Measurements from ENCODE around the gene TMF1. TPM values are rescaled to one million over a fixed set of nuclear protein-coding genes. Genes with fewer than 3 reads are reported as not detected.

Gene TMF1
- total RNA-seq, 1 donor from 2014 or later, result 37.7 TPM

DNA sequence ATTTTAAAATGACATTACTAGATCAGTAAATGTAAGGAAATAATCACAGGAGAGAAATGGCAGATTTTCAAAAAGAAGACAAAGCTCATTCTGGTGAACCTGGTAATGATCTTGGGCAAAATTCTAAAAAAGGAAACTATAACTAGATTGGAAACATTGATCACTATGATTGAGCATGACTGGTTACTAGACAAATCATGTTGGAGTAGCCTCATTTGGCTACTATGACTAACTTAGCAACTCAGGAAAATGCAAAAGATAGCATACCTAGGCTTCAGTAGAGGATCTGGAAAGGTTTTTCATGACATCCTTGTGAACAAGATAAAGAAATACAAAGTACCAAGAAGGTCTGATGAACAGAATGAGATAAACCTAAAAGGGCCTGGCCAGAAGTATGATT lies 7.6 kb upstream of the TMF1 start:
- Mint-ChIP-seq H3K27me3 (ENCODE audit: low read depth) (no peaks in the 10 kb centered on the region), H3K9me3 (ENCODE audit: low read depth) (no peaks in the 10 kb centered on the region), H3K4me3 (ENCODE audit: unreplicated experiment) (no peak overlapping the region), H3K27ac (ENCODE audit: unreplicated experiment) (no peak overlapping the region), H3K36me3 (ENCODE audit: low read depth) (peaks cover 25% of the 10 kb centered on the region), H3K4me1 (ENCODE audit: low read depth) (peaks cover 8% of the 10 kb centered on the region)
- no peak for DNase-seq (ENCODE audit: low spot score)
- TF ChIP-seq, protein P1, sequence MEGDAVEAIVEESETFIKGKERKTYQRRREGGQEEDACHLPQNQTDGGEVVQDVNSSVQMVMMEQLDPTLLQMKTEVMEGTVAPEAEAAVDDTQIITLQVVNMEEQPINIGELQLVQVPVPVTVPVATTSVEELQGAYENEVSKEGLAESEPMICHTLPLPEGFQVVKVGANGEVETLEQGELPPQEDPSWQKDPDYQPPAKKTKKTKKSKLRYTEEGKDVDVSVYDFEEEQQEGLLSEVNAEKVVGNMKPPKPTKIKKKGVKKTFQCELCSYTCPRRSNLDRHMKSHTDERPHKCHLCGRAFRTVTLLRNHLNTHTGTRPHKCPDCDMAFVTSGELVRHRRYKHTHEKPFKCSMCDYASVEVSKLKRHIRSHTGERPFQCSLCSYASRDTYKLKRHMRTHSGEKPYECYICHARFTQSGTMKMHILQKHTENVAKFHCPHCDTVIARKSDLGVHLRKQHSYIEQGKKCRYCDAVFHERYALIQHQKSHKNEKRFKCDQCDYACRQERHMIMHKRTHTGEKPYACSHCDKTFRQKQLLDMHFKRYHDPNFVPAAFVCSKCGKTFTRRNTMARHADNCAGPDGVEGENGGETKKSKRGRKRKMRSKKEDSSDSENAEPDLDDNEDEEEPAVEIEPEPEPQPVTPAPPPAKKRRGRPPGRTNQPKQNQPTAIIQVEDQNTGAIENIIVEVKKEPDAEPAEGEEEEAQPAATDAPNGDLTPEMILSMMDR (IDR thresholded peaks at IDR 0.05), result no peak

DNA sequence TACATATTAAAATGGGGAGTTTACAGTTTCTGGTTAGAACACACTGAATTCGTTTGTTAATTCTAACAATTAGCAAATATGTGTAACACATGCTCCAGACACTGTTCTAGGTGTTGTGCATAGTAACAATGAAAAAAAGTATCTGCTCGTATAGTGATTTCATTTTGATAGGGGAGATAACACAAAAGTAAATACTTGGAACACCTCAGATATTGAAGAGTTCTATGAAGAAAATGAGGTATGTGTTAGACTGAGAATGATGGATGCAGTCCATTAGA lies 6.8 kb upstream of the TMF1 start:
- peaks cover 25% of the 10 kb centered on the region for H3K36me3 Mint-ChIP-seq (ENCODE audit: low read depth)
- TF ChIP-seq, protein P1 (IDR thresholded peaks at IDR 0.05), result no peak
- no peaks in the 10 kb centered on the region for H3K4me1 Mint-ChIP-seq (ENCODE audit: low read depth)

DNA sequence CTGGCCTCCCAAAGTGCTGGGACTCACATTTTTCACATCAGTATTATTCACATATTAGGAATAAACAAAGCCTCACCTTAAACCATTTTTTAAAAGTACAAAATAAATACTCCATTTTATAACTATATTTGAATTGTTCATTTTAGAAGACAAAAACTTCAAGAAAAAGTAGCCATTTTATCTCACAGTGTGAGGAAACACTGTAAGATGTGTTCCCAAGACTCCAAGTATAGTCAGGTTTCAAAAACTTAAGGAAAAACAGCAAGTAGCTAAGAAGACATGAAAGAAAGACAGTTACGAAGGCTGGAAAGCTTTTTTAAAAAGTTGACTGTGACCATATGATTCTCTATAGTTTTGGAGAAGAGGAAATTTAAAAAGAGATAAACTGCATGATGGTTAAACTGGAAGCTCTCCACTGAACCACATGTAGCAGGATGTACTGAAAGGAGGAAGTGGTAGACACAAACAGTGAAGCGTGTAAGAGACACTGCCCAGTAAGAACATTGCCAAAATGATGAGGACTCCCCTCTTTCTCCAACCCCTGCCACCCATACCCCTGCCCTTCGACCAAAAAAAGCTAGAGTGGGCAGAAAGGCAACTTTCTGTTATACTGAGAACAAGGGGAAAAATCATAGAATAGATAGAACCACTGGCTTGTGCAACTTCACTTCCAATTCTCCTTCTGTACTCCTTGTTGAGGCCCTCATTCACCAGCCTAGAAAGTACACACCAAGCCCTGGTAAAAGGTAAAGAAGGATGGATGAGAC lies 6.2 kb upstream of the TMF1 start:
- no peaks in the 10 kb centered on the region for H3K9me3 Mint-ChIP-seq (ENCODE audit: low read depth)
- H3K4me1 Mint-ChIP-seq (ENCODE audit: low read depth), result no peaks in the 10 kb centered on the region
- no peak for DNase-seq (ENCODE audit: low spot score)
- H3K27ac Mint-ChIP-seq (ENCODE audit: unreplicated experiment), result no peak overlapping the region
- H3K36me3 Mint-ChIP-seq (ENCODE audit: low read depth), result peaks cover 24% of the 10 kb centered on the region
- no peak overlapping the region for H3K4me3 Mint-ChIP-seq (ENCODE audit: unreplicated experiment)
- no peaks in the 10 kb centered on the region for H3K27me3 Mint-ChIP-seq (ENCODE audit: low read depth)
- TF ChIP-seq, protein P1 (IDR thresholded peaks at IDR 0.05), result no peak

More for the DNA sequence above, 6.8 kb upstream of the TMF1 start:
- no peak for DNase-seq (ENCODE audit: low spot score)
- no peak overlapping the region for H3K27ac Mint-ChIP-seq (ENCODE audit: unreplicated experiment)
- H3K9me3 Mint-ChIP-seq (ENCODE audit: low read depth), result no peaks in the 10 kb centered on the region
- H3K27me3 Mint-ChIP-seq (ENCODE audit: low read depth), result no peaks in the 10 kb centered on the region
- H3K4me3 Mint-ChIP-seq (ENCODE audit: unreplicated experiment), result no peak overlapping the region

DNA sequence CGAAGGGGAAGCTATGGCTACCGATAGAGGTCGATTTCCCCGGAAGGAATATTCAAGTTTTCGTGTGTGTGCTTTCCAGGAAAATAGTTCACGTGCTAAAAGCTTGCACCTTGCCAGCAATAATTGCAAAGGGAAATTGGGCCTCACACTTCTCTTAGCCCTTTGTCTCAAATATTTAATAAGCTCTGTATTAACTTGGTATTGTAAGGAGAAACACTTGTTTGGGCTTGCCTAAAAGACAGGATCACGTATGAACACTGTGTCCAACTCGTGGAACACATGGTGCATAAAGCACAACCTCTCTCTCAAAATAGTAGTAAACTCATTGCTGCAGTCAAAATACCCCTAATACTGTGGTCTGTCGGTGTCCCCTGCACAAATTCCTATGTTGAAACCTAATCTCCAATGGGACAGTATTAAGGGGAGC lies 352 bp upstream of the TMF1 start:
- peak overlapping the region; percentile 100 for H3K27ac Mint-ChIP-seq (ENCODE audit: unreplicated experiment)
- H3K9me3 Mint-ChIP-seq (ENCODE audit: low read depth), result no peaks in the 10 kb centered on the region
- no peaks in the 10 kb centered on the region for H3K27me3 Mint-ChIP-seq (ENCODE audit: low read depth)
- TF ChIP-seq, protein P1 (IDR thresholded peaks at IDR 0.05), result no peak
- no peak for DNase-seq (ENCODE audit: low spot score)
- peak overlapping the region; percentile 98 for H3K4me3 Mint-ChIP-seq (ENCODE audit: unreplicated experiment)
- peaks cover 9% of the 10 kb centered on the region for H3K36me3 Mint-ChIP-seq (ENCODE audit: low read depth)
- H3K4me1 Mint-ChIP-seq (ENCODE audit: low read depth), result peaks cover 39% of the 10 kb centered on the region

DNA sequence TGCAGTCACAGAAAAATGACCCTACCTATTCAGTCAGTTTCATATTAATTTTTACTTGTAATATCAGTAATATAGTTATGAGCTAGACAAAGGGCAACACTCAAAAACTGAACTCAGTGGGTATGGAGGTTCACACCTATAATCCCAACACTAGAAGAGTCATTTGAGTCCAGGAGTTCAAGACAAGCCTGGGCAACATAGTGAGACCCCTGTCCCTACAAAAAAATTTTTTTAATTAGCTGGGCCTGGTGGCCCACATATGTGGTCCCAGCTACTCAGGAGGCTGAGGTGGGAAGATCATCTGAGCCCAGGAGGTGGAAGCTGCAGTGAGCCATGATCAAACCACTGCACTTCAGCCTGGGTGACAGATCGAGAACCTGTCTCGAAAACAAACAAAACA lies 3.1 kb downstream of the TMF1 start:
- Mint-ChIP-seq H3K4me3 (ENCODE audit: unreplicated experiment) (peak overlapping the region; percentile 98), H3K9me3 (ENCODE audit: low read depth) (no peaks in the 10 kb centered on the region), H3K4me1 (ENCODE audit: low read depth) (peaks cover 46% of the 10 kb centered on the region), H3K27me3 (ENCODE audit: low read depth) (no peaks in the 10 kb centered on the region), H3K36me3 (ENCODE audit: low read depth) (peaks cover 18% of the 10 kb centered on the region), H3K27ac (ENCODE audit: unreplicated experiment) (peak overlapping the region; percentile 41)
- TF ChIP-seq, protein P1 (IDR thresholded peaks at IDR 0.05), result no peak
- no peak for DNase-seq (ENCODE audit: low spot score)

Data from chondrocyte (in vitro differentiated cells).